IPS DF 4.7 (cell line): ENCODE data around the gene AFF3.

ENCODE experiments used
- DNase-seq: peaks from one replicate; pipeline ENCODE4 v3.0.0-alpha.2; 2013; ENCODE audit warnings: low spot score; ENCODE audit errors: extremely low read depth

AFF3 gene

DNA sequence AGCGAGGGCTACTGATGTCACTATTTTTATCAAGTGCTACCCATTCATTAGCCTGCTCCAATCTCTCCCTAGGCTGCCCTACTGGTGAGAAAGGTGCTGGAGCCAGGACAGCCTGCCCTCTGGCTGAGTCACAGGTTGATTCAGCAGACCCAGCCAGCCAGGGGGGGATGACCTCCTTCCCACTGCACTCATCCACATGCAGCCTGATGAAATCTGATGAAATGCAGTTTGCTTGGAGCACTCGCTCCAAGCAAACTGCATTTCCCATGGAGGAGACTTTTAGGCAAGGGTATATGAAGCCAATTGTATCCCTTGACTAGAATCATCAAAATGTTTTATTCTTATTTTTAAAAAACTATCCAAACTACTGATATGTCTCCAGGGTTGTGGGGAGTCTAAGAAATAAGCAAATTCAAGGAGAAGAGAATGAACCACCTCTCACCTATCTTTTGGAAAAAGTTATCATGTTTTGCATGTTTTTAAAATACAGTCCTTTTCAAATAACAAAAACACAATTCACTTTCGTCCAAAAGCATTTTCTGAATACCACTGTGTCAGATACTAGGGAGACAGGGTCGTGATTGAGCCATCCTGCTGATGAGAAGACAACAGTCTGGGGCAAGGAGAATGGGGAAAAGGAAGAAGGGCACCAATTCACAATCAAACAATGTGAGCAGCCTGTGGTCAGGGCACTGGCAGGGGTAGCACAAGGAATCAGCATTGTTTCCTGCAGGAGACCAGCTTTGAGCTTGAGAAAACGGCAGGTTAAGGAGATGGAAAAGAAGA, 128.3 kb downstream of the AFF3 start:
- DNase-seq: no peak

GRCh38 chr2:100012561-100012960, 129.8 kb downstream of the AFF3 start:
- DNase-seq: no peak

DNA sequence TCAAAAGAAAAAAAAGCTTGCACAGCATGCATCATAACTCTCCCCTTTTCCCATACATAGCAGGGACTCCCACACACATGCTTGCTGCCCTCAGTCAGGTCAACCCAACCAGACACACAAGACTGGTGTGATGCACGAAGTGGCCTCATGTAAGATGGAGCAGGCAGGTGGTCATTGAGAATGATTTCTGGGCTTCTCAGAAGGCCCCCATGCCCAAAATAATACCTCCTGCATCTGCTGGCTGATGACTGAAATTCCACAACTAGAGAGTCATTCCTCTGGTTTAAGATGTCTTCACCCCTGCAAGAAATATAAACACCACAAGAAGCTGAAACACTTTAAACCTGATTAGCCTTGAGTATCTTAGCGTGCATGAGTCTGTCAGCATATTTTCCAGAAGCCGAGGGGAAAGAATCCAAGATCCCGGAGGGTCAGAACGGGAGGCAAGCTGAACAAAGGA, 131.1 kb downstream of the AFF3 start:
- DNase-seq: no peak

GRCh38 chr2:100010606-100011005, 131.8 kb downstream of the AFF3 start:
- no peak for DNase-seq

GRCh38 chr2:100009743-100010142, 132.6 kb downstream of the AFF3 start:
- DNase-seq: no peak

DNA sequence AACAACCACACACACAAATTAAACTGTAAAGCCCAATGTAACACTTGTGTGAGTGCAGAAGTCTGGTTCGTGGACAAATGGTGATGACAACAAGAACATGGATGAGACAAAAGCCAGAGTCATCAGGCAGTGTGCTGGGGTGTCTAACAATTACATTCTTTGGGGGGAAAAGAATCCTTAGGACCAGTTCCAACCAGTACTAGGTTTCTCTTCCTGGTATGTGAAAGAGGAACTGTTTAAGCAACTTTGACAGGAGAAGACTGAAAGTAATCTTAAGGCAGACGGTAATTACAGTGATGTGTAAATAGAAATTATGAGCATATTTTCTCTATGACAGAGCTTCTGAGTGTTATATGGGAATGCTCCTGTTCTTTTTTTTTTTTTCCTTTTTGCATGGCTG, 133.4 kb downstream of the AFF3 start:
- DNase-seq: no peak

DNA sequence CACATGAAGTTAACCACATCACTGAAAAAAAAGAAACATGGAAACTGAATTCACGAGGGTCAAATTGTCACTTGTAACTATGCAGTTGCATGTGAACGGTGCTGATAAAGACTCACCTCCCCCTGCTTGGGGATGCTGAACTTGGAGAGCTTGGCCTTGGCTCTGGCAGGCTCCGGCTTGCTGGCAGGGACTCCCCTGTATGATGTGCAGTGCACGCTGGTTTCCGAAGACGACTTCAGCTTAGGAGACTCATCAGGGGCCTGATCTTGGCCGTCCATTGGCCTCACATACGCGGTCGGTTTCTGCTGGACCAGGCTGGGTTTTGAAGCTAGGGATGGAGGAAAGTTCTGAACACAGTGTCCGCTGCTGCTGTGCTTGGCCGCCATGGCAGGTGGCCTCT, 135.9 kb downstream of the AFF3 start:
- DNase-seq: no peak

DNA sequence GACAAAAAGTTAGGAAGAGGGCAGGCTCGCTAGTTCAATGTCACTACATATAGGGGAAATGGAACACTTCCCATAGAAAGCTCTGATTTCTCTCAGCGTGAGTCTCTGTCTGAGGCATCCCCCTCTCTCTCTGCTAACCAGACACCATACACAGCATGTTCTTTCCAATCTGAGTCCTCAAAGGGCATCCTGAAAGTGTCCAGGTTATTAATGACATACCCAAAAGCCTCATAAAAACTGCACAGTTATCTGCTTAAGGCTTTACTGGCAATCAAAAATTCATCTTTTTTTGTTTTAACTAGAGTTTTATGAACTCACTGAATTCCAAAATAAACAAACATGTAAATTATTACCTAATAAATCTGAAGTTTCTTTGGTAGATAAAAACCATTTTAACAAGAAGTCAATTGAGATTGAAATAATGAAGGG, 137.4 kb downstream of the AFF3 start:
- no peak for DNase-seq

GRCh38 chr2:100004348-100004884, 138.0 kb downstream of the AFF3 start:
- no peak for DNase-seq

DNA sequence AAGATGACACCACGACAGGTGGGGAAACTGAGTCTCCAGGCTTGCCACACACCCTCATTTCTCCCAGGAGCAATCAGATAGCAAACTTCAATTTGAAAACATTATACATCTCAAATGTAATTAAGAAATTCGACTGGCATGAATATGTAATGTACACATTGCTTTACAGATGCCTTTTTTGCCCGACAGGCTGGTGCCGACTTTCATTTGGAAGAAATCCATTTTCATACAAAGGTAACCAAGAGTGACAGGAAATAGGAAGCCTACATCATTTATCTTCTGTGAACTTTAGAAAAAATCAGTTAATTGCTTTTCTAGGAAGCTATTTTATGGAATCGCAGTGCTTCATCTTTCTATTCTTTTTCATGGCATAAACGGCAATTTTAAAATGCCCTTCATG, 140.3 kb downstream of the AFF3 start:
- DNase-seq: no peak

DNA sequence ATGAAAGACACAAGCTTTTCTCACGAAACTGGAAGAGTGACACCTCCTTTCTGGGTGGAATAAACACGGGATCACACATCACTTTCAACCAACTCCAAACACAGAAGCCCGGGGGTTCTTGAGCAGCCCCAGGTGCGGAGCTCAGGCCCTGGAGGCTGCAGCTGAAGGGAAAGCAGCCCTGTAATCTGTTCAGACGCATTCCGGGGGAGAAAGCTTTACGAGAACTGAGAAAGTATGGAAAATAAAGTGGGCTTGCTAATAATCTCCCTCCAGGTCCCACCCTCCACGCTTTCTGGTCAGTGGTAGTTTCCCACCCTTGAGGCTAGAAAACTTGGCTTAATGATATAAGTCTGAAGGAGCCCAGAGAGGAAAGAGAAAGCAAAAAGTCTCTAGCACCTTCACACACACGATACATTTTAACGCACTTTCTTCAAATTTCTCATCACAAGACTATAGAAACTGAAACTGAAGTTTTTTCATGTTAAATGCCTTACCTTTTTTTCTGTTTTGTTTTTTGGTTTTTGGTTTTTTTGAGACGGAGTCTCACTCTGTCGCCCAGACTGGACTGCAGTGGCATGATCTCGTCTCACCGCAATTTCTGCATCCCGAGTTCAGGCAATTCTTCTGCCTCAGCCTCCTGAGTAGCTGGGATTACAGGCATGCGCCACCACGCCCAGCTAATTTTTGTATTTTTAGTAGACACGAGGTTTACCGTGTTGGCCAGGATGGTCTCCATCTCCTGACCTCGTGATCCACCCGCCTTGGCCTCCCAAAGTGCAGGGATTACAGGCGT, 141.3 kb downstream of the AFF3 start:
- DNase-seq: no peak

DNA sequence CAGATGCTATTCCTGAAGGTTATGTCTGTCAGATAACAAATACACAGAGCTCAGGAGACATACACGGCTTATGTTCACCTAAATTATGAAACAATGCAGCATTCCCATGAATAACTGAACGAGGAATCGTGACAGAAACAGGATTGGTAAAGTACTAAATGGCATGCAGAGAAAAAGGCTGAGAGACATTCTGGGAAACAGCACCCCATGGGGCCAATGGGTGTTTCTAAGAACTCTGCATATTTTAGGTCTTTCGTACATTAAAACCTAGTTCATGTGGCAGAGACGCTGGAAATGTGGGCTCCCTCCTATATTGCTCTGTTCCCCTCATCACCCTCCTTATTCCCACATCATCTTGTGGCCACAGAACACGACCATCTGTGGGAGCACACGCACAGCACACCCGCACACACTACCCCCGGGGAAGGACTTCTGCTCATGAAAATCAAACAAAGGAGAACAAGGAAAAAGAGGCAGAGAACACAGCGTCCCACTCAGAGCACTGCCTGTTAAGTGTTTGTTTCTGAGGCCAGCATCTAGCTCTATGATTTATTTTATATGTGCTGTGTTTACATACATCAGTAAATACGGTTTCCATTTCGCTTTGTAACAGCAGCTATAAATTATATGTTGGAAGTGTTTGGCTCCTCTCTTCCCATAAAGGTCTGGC, 143.6 kb downstream of the AFF3 start:
- DNase-seq: no peak

GRCh38 chr2:99989905-99990304, 152.5 kb downstream of the AFF3 start:
- no peak for DNase-seq

- no peak for DNase-seq
Measured at GRCh38 chr2:99988599-99988998, 153.8 kb downstream of the AFF3 start.

GRCh38 chr2:99987160-99987559, 155.2 kb downstream of the AFF3 start:
- no peak for DNase-seq

DNA sequence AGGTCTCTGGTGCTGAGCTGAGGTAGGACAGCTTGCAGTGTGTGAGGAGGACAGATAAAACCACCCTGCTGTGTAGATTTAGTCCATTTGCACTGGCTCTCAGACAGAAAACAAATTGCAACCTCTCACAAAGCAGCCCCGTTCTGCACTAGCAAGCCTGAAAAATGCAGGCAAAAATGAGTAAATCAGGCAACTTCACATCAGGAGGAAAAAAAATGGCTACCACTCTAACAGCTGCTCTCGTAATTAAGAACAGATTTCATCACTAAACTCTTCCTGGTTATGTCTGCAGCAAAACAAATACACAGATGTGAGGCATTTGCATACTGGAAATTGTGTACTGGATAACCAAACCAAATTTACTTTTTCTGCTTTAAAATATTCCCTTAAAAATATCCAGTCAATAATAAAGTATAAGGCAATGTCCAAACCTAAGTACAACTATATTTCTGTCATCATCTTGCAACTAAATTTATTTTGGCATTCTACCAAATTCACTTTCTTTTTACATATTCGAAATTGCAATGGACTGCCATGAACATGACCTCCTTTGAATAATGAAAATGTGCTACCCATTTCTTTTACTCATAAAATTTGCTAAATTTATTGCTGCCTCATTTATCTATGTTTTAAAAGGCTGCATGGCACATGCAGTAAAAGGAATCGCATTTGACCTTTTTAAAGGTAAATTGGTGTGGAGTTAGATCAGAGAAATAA, 157.4 kb downstream of the AFF3 start:
- DNase-seq: no peak

DNA sequence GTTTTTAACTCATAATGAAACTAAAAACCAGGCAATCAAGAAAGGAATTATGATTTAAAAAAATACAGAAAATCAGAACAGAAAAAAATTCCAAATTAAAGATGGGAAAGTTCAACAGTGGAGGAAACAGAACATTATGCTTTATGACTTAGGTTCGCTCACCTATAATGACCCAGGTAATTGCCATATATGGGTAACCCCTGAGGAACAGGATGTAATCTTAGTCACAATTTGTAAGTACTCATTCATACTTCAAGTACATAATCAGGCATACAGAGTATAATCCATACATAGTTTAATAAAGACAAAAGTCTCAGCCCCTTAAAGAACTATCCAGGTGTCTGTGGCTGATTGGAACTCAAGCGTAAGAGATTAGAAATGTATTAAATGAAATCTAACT, 159.6 kb downstream of the AFF3 start:
- DNase-seq: no peak

DNA sequence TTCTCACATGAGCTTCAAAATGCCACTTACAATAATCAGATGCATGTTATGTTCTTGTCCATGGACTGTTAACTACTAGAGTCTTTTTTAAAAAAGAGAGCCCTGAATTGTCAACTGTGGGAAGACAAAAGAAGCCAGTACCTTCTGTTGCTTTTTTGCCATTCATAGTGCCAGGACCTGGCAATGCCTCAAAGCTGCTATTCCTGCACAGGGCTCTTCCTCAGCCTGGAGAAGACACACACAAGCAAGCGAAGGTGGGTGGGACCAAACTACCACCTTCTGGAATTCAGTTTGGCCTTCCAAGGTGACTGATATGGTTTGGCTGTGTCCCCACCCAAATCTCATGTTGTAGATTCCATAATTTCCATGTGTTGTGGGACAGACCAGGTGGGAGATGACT, 160.6 kb downstream of the AFF3 start:
- DNase-seq: no peak

DNA sequence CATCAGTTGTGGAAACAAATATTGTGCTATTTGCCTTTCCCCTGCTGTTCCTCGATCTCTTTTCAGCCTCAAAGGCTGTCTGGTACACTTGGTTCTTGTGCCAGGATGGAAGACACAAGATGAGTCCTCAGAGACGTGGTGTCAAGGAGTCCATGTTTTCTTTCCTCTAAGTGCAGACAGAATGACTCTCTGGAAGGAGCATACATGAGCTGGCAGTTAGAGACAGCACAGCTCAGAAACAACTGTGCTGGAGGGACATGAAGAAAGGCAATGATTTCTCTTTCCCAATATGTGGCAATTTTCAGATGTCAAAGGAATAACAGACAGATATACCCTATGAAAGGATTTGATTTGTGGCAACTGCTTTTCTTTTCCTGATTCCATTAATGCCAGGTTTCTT, 162.2 kb downstream of the AFF3 start:
- DNase-seq: no peak

- no peak for DNase-seq
Measured at GRCh38 chr2:99977966-99978365, 164.4 kb downstream of the AFF3 start.

- no peak for DNase-seq
Measured at GRCh38 chr2:99975386-99975785, 167.0 kb downstream of the AFF3 start.
